GM21360 (cell line): ENCODE results near the gene CPB2.

ENCODE experiments used
- ATAC-seq: cut with Tn5 transposase; IDR thresholded peaks from one replicate; pipeline ENCODE4 v1.9.1; 2021; ENCODE audit warnings: mild to moderate bottlenecking, moderate library complexity; ENCODE audit not compliant: unreplicated experiment

Gene CPB2

DNA sequence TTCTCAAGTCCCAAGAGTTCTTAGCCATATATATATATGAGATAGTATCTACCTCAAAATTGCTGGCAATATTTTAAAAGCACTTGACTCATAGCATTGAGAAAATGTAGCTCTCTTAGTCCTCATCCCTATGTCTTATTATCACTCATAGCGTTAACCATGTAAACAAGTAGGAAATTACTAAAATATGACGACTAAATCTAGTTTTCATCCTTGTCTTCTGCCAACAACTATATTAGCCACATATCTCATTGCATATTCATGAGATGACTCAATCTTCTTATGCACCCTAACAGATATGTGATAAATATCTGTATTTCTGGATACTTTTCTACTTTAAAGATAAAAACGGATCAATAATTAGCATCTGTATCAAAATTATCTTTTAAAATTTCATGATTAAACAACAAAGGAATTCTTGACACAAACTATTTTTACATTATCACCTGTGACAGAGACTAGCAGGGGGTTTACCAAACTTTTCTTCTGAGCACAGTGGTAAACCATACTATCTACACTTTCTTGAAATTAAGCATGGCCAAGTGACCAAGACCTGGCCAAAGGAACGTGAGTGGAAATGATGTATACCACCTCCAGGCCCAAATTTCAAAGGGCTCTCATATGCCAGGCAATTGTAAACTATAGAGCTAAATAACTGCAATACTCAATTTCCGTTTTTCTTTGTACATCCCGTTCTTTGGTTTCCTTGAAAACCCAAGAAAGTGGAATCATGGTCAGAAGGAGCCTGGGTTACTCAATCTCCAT, 98.0 kb downstream of the CPB2 start:
- no peak for ATAC-seq

DNA sequence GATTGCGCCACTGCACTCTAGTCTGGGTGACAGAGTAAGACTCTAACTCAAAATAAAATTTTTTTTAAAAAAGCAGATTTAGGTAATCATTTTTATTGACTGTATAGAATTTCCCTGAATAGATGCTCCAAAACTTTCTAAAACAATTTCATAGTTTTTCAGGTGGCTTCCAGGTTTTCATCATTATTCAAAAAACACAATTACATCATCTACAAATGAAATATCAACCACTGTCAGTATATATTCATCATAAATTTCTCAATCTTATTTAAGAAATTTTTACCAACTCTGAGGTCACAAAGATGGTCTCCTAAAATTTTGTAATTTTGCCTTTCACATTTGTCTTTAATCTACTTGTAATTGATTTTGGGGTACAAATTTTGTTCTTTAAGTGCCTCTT, 100.3 kb downstream of the CPB2 start:
- no peak for ATAC-seq
